Right lobe of liver (tissue), 6 donors: ENCODE data around the gene PHAF1. TPM values are rescaled to one million over a fixed set of nuclear protein-coding genes. Genes with fewer than 3 reads are reported as not detected.
A peak's percentile ranks its signal among the peaks of the same experiment; 100 is the strongest.

ENCODE experiments used
- ATAC-seq, 4 donors: fragments of 200-7000 bp; cut with Tn5 transposase; one replicate each; pipeline ENCODE4 v1.9.1; 2020; ENCODE audit warnings: mild to moderate bottlenecking in 4 of 4, moderate library complexity in 4 of 4
- DNase-seq, 3 donors: peaks; one replicate each; pipeline ENCODE4 v3.0.0-alpha.2; 2020
- H3K27ac ChIP-seq, 3 donors: fragments of 200-600 bp; one replicate each; pipeline ENCODE4 v1.8.0; 2022
- H3K27me3 ChIP-seq, 2 donors: fragments of 200-600 bp; one replicate each; pipeline ENCODE4 v1.8.0; 2022
- H3K36me3 ChIP-seq, 4 donors: fragments of 200-600 bp; sonication (generic) in 1 of 4; one replicate each; pipeline versions ENCODE4 v1.5.1 to v1.8.0; 2017 to 2022; ENCODE audit warnings: control low read depth in 1 of 4
- H3K4me1 ChIP-seq, 4 donors: fragments of 200-600 bp; sonication (generic) in 1 of 4; one replicate each; pipeline versions ENCODE4 v1.5.1 to v1.8.0; 2017 to 2022; ENCODE audit warnings: control low read depth in 1 of 4
- H3K4me3 ChIP-seq, 3 donors: fragments of 200-600 bp; one replicate each; pipeline ENCODE4 v1.8.0; 2022
- H3K9me3 ChIP-seq, 4 donors: fragments of 200-600 bp; sonication (generic) in 1 of 4; one replicate each; pipeline versions ENCODE4 v1.5.1 to v1.8.0; 2017 to 2022; ENCODE audit warnings: control low read depth in 1 of 4
- POLR2A ChIP-seq: fragments of 450-650 bp; IDR thresholded peaks from one replicate; pipeline ENCODE4 v1.6.1; 2017; ENCODE audit warnings: antibody characterized with exemption, mild to moderate bottlenecking
- WGBS: methylation state at CpG from one replicate; pipeline ENCODE4 v1.1.6; 2018; ENCODE audit warnings: low coverage, low lambda C conversion rate; ENCODE audit not compliant: insufficient coverage; ENCODE audit errors: missing lambda C conversion rate; 5-methylcytosine and 5-hydroxymethylcytosine counted together
- intact Hi-C, 2 donors: fragments of 100-400 bp; cut with DNase I; formaldehyde crosslinking; loops; one replicate each; pipeline versions ENCODE4 v1.11.2 to v1.14.1; 2022
- total RNA-seq, 6 experiments: library from RNA; depleted of rRNA in 2 of 6; stranded (reverse); fragments of >200 nt in 2 of 6; fragmentation: NEBNext Ultra II Directional in 3 of 6; extraction: Animal tissue kit (Norgen Biotek cat#: 25700) in 3 of 6; gene quantifications; one replicate each; pipeline versions ENCODE4 v1.1.0 to v1.2.4, GENCODE V29; 2016 to 2023
- TF ChIP-seq, protein P1 (sequence below), 4 donors: fragments of 200-600 bp in 3 of 4; fragments of 450-650 bp in 1 of 4; IDR thresholded peaks; one replicate each; pipeline versions ENCODE4 v1.5.1 to v1.8.0; 2016 to 2022; ENCODE audit warnings: antibody characterized with exemption in 4 of 4, mild to moderate bottlenecking in 2 of 4
- donor health status: DM: no; HTN: yes; CAD: no.
- donor health status: DM: no; HTN: no; CAD: no.
- donor health status: DM: no; HTN: no; CAD: no.
- donor health status: DM: no; HTN: yes; CAD: no.
- donor health status: DM: no; HTN: yes; CAD: no.

PHAF1 gene
- total RNA-seq, 6 experiments from 2014 or later: 22.3 to 45.1 (median 32.4) TPM

GRCh38 chr16:67157106-67157748 is 47.5 kb downstream of the PHAF1 start:
- Histone ChIP-seq H3K4me3 (no peak overlapping the region), H3K27me3 (no peaks in the 10 kb centered on the region), H3K9me3 (no peaks in the 10 kb centered on the region), H3K4me1 (peaks cover 0 to 21% (median 7%) of the 10 kb centered on the region in 4 donors), H3K27ac (no peak overlapping the region), H3K36me3 (no peaks in the 10 kb centered on the region)
- 82% methylated on average over 7 of the region's 7 CpGs for WGBS
- ATAC-seq: no peak
- DNase-seq: no peak
- TF ChIP-seq POLR2A: no peak
- TF ChIP-seq, protein P1, sequence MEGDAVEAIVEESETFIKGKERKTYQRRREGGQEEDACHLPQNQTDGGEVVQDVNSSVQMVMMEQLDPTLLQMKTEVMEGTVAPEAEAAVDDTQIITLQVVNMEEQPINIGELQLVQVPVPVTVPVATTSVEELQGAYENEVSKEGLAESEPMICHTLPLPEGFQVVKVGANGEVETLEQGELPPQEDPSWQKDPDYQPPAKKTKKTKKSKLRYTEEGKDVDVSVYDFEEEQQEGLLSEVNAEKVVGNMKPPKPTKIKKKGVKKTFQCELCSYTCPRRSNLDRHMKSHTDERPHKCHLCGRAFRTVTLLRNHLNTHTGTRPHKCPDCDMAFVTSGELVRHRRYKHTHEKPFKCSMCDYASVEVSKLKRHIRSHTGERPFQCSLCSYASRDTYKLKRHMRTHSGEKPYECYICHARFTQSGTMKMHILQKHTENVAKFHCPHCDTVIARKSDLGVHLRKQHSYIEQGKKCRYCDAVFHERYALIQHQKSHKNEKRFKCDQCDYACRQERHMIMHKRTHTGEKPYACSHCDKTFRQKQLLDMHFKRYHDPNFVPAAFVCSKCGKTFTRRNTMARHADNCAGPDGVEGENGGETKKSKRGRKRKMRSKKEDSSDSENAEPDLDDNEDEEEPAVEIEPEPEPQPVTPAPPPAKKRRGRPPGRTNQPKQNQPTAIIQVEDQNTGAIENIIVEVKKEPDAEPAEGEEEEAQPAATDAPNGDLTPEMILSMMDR (IDR thresholded peaks at IDR 0.05): no peak
- intact Hi-C loops: loop anchor here (5.0 to 10.0 kb wide), 4 partner anchors 52 to 185 kb away; partner anchors contain the start of gene PHAF1 (in 1 of the 2)

DNA sequence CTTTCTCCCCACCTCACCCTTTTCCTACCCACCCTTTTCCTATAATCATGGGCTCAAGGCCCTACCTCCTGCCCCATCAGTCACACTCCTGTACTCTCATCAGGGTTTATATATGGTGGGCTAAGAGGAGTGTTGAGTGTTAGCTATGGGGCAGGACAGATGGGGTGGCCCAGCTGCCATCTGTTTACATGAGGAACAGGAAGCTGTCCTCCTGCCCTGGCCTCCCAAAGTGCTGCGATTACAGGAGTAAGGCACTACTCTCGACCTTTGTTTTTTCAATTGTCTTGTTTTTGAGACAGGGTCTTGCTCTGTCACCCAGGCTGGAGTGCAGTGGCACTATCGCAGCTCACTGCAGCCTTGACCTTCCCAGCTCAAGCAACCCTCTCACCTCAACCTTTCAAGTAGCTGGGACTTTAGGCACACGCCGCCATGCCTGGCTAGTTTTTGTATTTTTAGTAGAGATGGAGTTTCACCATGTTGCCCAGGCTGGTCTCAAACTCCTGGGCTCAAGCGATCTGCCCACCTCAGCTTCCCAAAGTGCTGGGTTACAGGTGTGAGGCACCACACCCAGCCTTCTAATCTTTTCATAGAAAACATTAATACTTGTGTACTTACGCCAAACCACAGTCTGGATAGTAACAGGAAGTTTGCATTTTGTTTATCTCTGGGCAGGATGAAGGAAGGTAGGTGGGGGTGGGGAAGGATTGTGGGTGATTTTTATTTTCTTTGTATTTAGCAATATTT is 48.3 kb downstream of the PHAF1 start:
- DNase-seq (no peak), ATAC-seq (no peak)
- Histone ChIP-seq H3K27ac (no peak overlapping the region), H3K4me1 (peaks cover 0 to 26% (median 10%) of the 10 kb centered on the region in 4 donors), H3K27me3 (no peaks in the 10 kb centered on the region), H3K9me3 (no peaks in the 10 kb centered on the region), H3K36me3 (no peaks in the 10 kb centered on the region), H3K4me3 (no peak overlapping the region)
- no peak for TF ChIP-seq POLR2A
- TF ChIP-seq, protein P1 (IDR thresholded peaks at IDR 0.05): no peak
- 78% methylated on average over 7 of the region's 7 CpGs for WGBS
- intact Hi-C loops: loop anchor here (5.0 to 10.0 kb wide), 4 partner anchors 53 to 186 kb away; partner anchors contain the start of gene PHAF1 (in 1 of the 2)

DNA sequence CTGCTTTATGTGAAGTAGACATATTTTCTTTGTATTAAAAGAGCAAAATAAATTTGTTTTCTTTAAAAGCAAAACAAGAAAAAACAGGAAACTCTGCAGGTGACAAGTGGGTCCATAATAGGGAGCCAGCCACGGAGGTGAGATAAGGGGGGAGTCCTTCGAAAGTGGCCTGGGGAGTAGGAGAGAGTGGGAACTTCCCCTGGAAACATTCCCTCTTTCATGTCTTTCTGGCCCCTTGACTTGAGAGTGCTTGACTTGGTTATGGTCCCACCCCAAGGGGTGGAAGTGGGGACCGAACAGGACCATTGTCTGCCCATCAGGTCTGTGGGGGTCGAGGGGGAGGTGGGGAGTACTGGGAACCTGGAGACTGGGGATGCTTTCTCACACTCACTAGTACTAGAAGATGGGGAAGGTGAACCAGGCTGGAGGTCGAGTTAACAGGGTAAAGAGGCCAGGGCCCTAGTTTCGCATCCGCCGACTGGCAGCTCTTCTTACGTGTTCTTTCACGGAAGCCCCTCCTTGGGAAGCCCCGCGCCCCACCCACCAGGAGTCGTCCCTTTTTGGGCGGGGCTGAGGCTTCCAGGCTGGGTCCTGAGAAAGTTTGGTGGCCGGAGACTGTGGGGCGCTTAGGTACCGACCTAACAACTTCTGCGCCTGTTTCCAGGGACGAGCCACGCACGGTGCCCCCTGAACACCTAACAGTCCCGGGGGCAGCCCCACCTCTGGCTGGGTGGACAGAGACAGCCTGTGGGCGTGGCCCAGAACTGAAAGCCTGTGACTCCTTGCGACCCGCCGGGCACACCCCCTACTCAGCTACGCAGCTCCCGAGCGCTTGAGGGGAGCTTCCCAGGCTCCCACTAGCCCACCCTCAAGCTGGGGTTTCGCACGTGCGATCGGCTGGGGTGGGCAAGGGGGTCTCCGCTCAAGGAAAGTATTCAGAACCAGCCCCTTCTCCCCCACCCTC is 49.2 kb downstream of the PHAF1 start:
- WGBS: 15% methylated on average over 6 of the region's 34 CpGs
- intact Hi-C loops: loop anchor here (5.0 to 10.0 kb wide), 4 partner anchors 54 to 187 kb away; partner anchors contain the start of gene PHAF1 (in 1 of the 2)

More for the DNA sequence above, 49.2 kb downstream of the PHAF1 start:
- DNase-seq (peak in 1 of 3 donors; percentile 68), ATAC-seq (peak in 2 of 4 donors; percentile 18 to 20)
- H3K4me3 ChIP-seq: peak overlapping the region; percentile 81 to 94 (median 85)
- H3K27me3 ChIP-seq: no peaks in the 10 kb centered on the region
- H3K36me3 ChIP-seq: no peaks in the 10 kb centered on the region
- H3K9me3 ChIP-seq: no peaks in the 10 kb centered on the region
- TF ChIP-seq, protein P1 (IDR thresholded peaks at IDR 0.05): no peak
- no peak for TF ChIP-seq POLR2A
- peak overlapping the region; percentile 13 to 67 (median 62) for H3K27ac ChIP-seq
- H3K4me1 ChIP-seq: peaks cover 0 to 34% (median 14%) of the 10 kb centered on the region in 4 donors
